Measurements from ENCODE around the gene TTC13.
"Not testable (repeated sequence)": the region's sequence is repeated elsewhere in the genome, so short reads cannot be mapped to it uniquely, and the experiment has no call there.

TTC13 gene

GRCh38 chr1:230978491-230979388 is at the start of gene TTC13, which contains the start of gene ARV1:
Gene TTC13 (minus strand): TSS chr1:230978861. CDS start chr1:230978830, 31 bp downstream.
Gene ARV1 (plus strand): TSS chr1:230979094. CDS start chr1:230979106, 12 bp downstream.
- DNase-seq (ENCODE audit: low spot score): peak; percentile 99

GRCh38 chr1:231027971-231028370 is 49.3 kb upstream of the TTC13 start:
- DNase-seq (ENCODE audit: low spot score): no peak

- DNase-seq (ENCODE audit: low spot score): no peak
Measured at GRCh38 chr1:231027136-231027925, 48.7 kb upstream of the TTC13 start.

- no peak for DNase-seq (ENCODE audit: low spot score)
Measured at GRCh38 chr1:231026576-231026975, 47.9 kb upstream of the TTC13 start.

GRCh38 chr1:231023150-231023549 is 44.5 kb upstream of the TTC13 start:
- no peak for DNase-seq (ENCODE audit: low spot score)

GRCh38 chr1:231022543-231022942 is 43.9 kb upstream of the TTC13 start:
- not testable (repeated sequence) for DNase-seq (ENCODE audit: low spot score)

GRCh38 chr1:231021540-231022031 is 42.9 kb upstream of the TTC13 start:
- no peak for DNase-seq (ENCODE audit: low spot score)

GRCh38 chr1:231020816-231021215 is 42.2 kb upstream of the TTC13 start:
- no peak for DNase-seq (ENCODE audit: low spot score)

GRCh38 chr1:231020139-231020601 is 41.5 kb upstream of the TTC13 start:
- DNase-seq (ENCODE audit: low spot score): no peak

- no peak for DNase-seq (ENCODE audit: low spot score)
Measured at GRCh38 chr1:231019711-231020110, 41.0 kb upstream of the TTC13 start.

GRCh38 chr1:231016966-231017365 is 38.3 kb upstream of the TTC13 start:
- no peak for DNase-seq (ENCODE audit: low spot score)

GRCh38 chr1:231016234-231016633 is 37.6 kb upstream of the TTC13 start:
- DNase-seq (ENCODE audit: low spot score): no peak

- DNase-seq (ENCODE audit: low spot score): no peak
Measured at GRCh38 chr1:231013391-231014015, 34.8 kb upstream of the TTC13 start.

- DNase-seq (ENCODE audit: low spot score): no peak
Measured at GRCh38 chr1:231011963-231012362, 33.3 kb upstream of the TTC13 start.

GRCh38 chr1:231011360-231011759 is 32.7 kb upstream of the TTC13 start:
- no peak for DNase-seq (ENCODE audit: low spot score)

GRCh38 chr1:231007535-231007934 is 28.9 kb upstream of the TTC13 start:
- not testable (repeated sequence) for DNase-seq (ENCODE audit: low spot score)

GRCh38 chr1:231001892-231002291 is 23.2 kb upstream of the TTC13 start:
- no peak for DNase-seq (ENCODE audit: low spot score)

- DNase-seq (ENCODE audit: low spot score): no peak
Measured at GRCh38 chr1:231000639-231001038, 22.0 kb upstream of the TTC13 start.

GRCh38 chr1:231000201-231000600 is 21.5 kb upstream of the TTC13 start:
- no peak for DNase-seq (ENCODE audit: low spot score)

GRCh38 chr1:230994860-230995259 is 16.2 kb upstream of the TTC13 start:
- DNase-seq (ENCODE audit: low spot score): no peak

- no peak for DNase-seq (ENCODE audit: low spot score)
Measured at GRCh38 chr1:230992100-230992774, 13.6 kb upstream of the TTC13 start.

- no peak for DNase-seq (ENCODE audit: low spot score)
Measured at GRCh38 chr1:230987448-230987847, 8.8 kb upstream of the TTC13 start.
